ENCODE results near the gene THBS1.

The THBS1 gene

GRCh38 chr15:39628546-39629257 lies 47.8 kb downstream of the THBS1 start:
- H3K4me3 ChIP-seq (ENCODE audit: low read depth in 1 of 2, low read length in 2 of 2) = no peak overlapping the region
- no peak overlapping the region for H3K27ac ChIP-seq (ENCODE audit: low read depth, low read length)
- no peak overlapping the region for H3K9ac ChIP-seq (ENCODE audit: low read length)
- H3K36me3 ChIP-seq (ENCODE audit: insufficient read depth, low read length) = no peaks in the 10 kb centered on the region
- no peaks in the 10 kb centered on the region for H3K27me3 ChIP-seq (ENCODE audit: control insufficient read depth in 1 of 2, insufficient read depth in 2 of 2, low read length in 2 of 2)
- H3K9me3 ChIP-seq (ENCODE audit: low read length) = no peaks in the 10 kb centered on the region
- peaks cover 18% of the 10 kb centered on the region for H3K4me1 ChIP-seq (ENCODE audit: insufficient read depth, low read length)

GRCh38 chr15:39629371-39629770 lies 48.5 kb downstream of the THBS1 start:
- Histone ChIP-seq H3K4me1 (ENCODE audit: insufficient read depth, low read length) (peaks cover 17% of the 10 kb centered on the region), H3K9me3 (ENCODE audit: low read length) (no peaks in the 10 kb centered on the region), H3K36me3 (ENCODE audit: insufficient read depth, low read length) (no peaks in the 10 kb centered on the region), H3K27ac (ENCODE audit: low read depth, low read length) (no peak overlapping the region), H3K27me3 (ENCODE audit: control insufficient read depth in 1 of 2, insufficient read depth in 2 of 2, low read length in 2 of 2) (no peaks in the 10 kb centered on the region), H3K4me3 (ENCODE audit: low read depth in 1 of 2, low read length in 2 of 2) (no peak overlapping the region), H3K9ac (ENCODE audit: low read length) (no peak overlapping the region)

GRCh38 chr15:39629906-39630305 lies 49.0 kb downstream of the THBS1 start:
- peaks cover 11% of the 10 kb centered on the region for H3K4me1 ChIP-seq (ENCODE audit: insufficient read depth, low read length)
- no peak overlapping the region for H3K27ac ChIP-seq (ENCODE audit: low read depth, low read length)

GRCh38 chr15:39631357-39631756 lies 50.5 kb downstream of the THBS1 start:
- H3K27me3 ChIP-seq (ENCODE audit: control insufficient read depth in 1 of 2, insufficient read depth in 2 of 2, low read length in 2 of 2) = no peaks in the 10 kb centered on the region
- H3K36me3 ChIP-seq (ENCODE audit: insufficient read depth, low read length) = no peaks in the 10 kb centered on the region
- H3K4me3 ChIP-seq (ENCODE audit: low read depth in 1 of 2, low read length in 2 of 2) = no peak overlapping the region
- no peak overlapping the region for H3K27ac ChIP-seq (ENCODE audit: low read depth, low read length)
- peaks cover 4% of the 10 kb centered on the region for H3K4me1 ChIP-seq (ENCODE audit: insufficient read depth, low read length)
- H3K9ac ChIP-seq (ENCODE audit: low read length) = no peak overlapping the region
- H3K9me3 ChIP-seq (ENCODE audit: low read length) = no peaks in the 10 kb centered on the region

More at GRCh38 chr15:39629906-39630305, 49.0 kb downstream of the THBS1 start:
- Histone ChIP-seq H3K9me3 (ENCODE audit: low read length) (no peaks in the 10 kb centered on the region), H3K9ac (ENCODE audit: low read length) (no peak overlapping the region), H3K27me3 (ENCODE audit: control insufficient read depth in 1 of 2, insufficient read depth in 2 of 2, low read length in 2 of 2) (no peaks in the 10 kb centered on the region), H3K36me3 (ENCODE audit: insufficient read depth, low read length) (no peaks in the 10 kb centered on the region), H3K4me3 (ENCODE audit: low read depth in 1 of 2, low read length in 2 of 2) (no peak overlapping the region)

GRCh38 chr15:39638041-39638440 lies 57.2 kb downstream of the THBS1 start:
- Histone ChIP-seq H3K27me3 (ENCODE audit: control insufficient read depth in 1 of 2, insufficient read depth in 2 of 2, low read length in 2 of 2) (no peaks in the 10 kb centered on the region), H3K27ac (ENCODE audit: low read depth, low read length) (no peak overlapping the region), H3K9ac (ENCODE audit: low read length) (no peak overlapping the region), H3K4me1 (ENCODE audit: insufficient read depth, low read length) (peaks cover 18% of the 10 kb centered on the region), H3K36me3 (ENCODE audit: insufficient read depth, low read length) (no peaks in the 10 kb centered on the region), H3K4me3 (ENCODE audit: low read depth in 1 of 2, low read length in 2 of 2) (no peak overlapping the region), H3K9me3 (ENCODE audit: low read length) (no peaks in the 10 kb centered on the region)

GRCh38 chr15:39639037-39639436 lies 58.2 kb downstream of the THBS1 start:
- Histone ChIP-seq H3K9ac (ENCODE audit: low read length) (no peak overlapping the region), H3K27ac (ENCODE audit: low read depth, low read length) (no peak overlapping the region), H3K27me3 (ENCODE audit: control insufficient read depth in 1 of 2, insufficient read depth in 2 of 2, low read length in 2 of 2) (no peaks in the 10 kb centered on the region), H3K4me1 (ENCODE audit: insufficient read depth, low read length) (peaks cover 18% of the 10 kb centered on the region), H3K4me3 (ENCODE audit: low read depth in 1 of 2, low read length in 2 of 2) (no peak overlapping the region), H3K36me3 (ENCODE audit: insufficient read depth, low read length) (no peaks in the 10 kb centered on the region), H3K9me3 (ENCODE audit: low read length) (no peaks in the 10 kb centered on the region)

- Histone ChIP-seq H3K27me3 (ENCODE audit: control insufficient read depth in 1 of 2, insufficient read depth in 2 of 2, low read length in 2 of 2) (no peaks in the 10 kb centered on the region), H3K9ac (ENCODE audit: low read length) (no peak overlapping the region), H3K4me1 (ENCODE audit: insufficient read depth, low read length) (peaks cover 18% of the 10 kb centered on the region), H3K4me3 (ENCODE audit: low read depth in 1 of 2, low read length in 2 of 2) (no peak overlapping the region), H3K9me3 (ENCODE audit: low read length) (no peaks in the 10 kb centered on the region), H3K36me3 (ENCODE audit: insufficient read depth, low read length) (no peaks in the 10 kb centered on the region), H3K27ac (ENCODE audit: low read depth, low read length) (no peak overlapping the region)
These were observed 59.8 kb downstream of the THBS1 start for GRCh38 chr15:39640665-39641064.

- peaks cover 18% of the 10 kb centered on the region for H3K4me1 ChIP-seq (ENCODE audit: insufficient read depth, low read length)
- H3K4me3 ChIP-seq (ENCODE audit: low read depth in 1 of 2, low read length in 2 of 2) = no peak overlapping the region
- H3K27ac ChIP-seq (ENCODE audit: low read depth, low read length) = no peak overlapping the region
- no peaks in the 10 kb centered on the region for H3K9me3 ChIP-seq (ENCODE audit: low read length)
- no peak overlapping the region for H3K9ac ChIP-seq (ENCODE audit: low read length)
- H3K27me3 ChIP-seq (ENCODE audit: control insufficient read depth in 1 of 2, insufficient read depth in 2 of 2, low read length in 2 of 2) = no peaks in the 10 kb centered on the region
- H3K36me3 ChIP-seq (ENCODE audit: insufficient read depth, low read length) = no peaks in the 10 kb centered on the region
These were observed 60.5 kb downstream of the THBS1 start for GRCh38 chr15:39641191-39641889.

- H3K9me3 ChIP-seq (ENCODE audit: low read length) = no peaks in the 10 kb centered on the region
- H3K36me3 ChIP-seq (ENCODE audit: insufficient read depth, low read length) = no peaks in the 10 kb centered on the region
- H3K27ac ChIP-seq (ENCODE audit: low read depth, low read length) = no peak overlapping the region
- no peak overlapping the region for H3K9ac ChIP-seq (ENCODE audit: low read length)
- H3K4me3 ChIP-seq (ENCODE audit: low read depth in 1 of 2, low read length in 2 of 2) = no peak overlapping the region
- no peaks in the 10 kb centered on the region for H3K27me3 ChIP-seq (ENCODE audit: control insufficient read depth in 1 of 2, insufficient read depth in 2 of 2, low read length in 2 of 2)
- peaks cover 18% of the 10 kb centered on the region for H3K4me1 ChIP-seq (ENCODE audit: insufficient read depth, low read length)
These were observed 61.2 kb downstream of the THBS1 start for GRCh38 chr15:39642011-39642640.

GRCh38 chr15:39643727-39644126 lies 62.8 kb downstream of the THBS1 start:
- H3K27ac ChIP-seq (ENCODE audit: low read depth, low read length) = no peak overlapping the region
- H3K4me3 ChIP-seq (ENCODE audit: low read depth in 1 of 2, low read length in 2 of 2) = no peak overlapping the region
- H3K9me3 ChIP-seq (ENCODE audit: low read length) = no peaks in the 10 kb centered on the region
- no peaks in the 10 kb centered on the region for H3K36me3 ChIP-seq (ENCODE audit: insufficient read depth, low read length)
- H3K27me3 ChIP-seq (ENCODE audit: control insufficient read depth in 1 of 2, insufficient read depth in 2 of 2, low read length in 2 of 2) = no peaks in the 10 kb centered on the region
- H3K4me1 ChIP-seq (ENCODE audit: insufficient read depth, low read length) = peaks cover 18% of the 10 kb centered on the region
- no peak overlapping the region for H3K9ac ChIP-seq (ENCODE audit: low read length)

- Histone ChIP-seq H3K36me3 (ENCODE audit: insufficient read depth, low read length) (no peaks in the 10 kb centered on the region), H3K4me3 (ENCODE audit: low read depth in 1 of 2, low read length in 2 of 2) (no peak overlapping the region), H3K9ac (ENCODE audit: low read length) (no peak overlapping the region), H3K27ac (ENCODE audit: low read depth, low read length) (no peak overlapping the region), H3K9me3 (ENCODE audit: low read length) (no peaks in the 10 kb centered on the region), H3K4me1 (ENCODE audit: insufficient read depth, low read length) (peaks cover 18% of the 10 kb centered on the region), H3K27me3 (ENCODE audit: control insufficient read depth in 1 of 2, insufficient read depth in 2 of 2, low read length in 2 of 2) (no peaks in the 10 kb centered on the region)
These were observed 63.3 kb downstream of the THBS1 start for GRCh38 chr15:39644136-39644535.

Measured in muscle layer of colon (tissue), 2 donors.